H1 (cell line): ENCODE results near the gene LIPM. TPM values are rescaled to one million over a fixed set of nuclear protein-coding genes. Genes with fewer than 3 reads are reported as not detected.

Experiments used
- CTCF ChIA-PET: fragments of 300-600 bp; sonication (Branson Sonifier 250); formaldehyde crosslinking; loops from one replicate; lab custom pipeline; 2021; ENCODE audit not compliant: partially characterized antibody; lab: Charles Lee
- POLR2A ChIA-PET: fragments of 300-600 bp; sonication (Branson Sonifier 250); formaldehyde crosslinking; loops from one replicate; lab custom pipeline; 2021; ENCODE audit warnings: inconsistent platforms; ENCODE audit not compliant: partially characterized antibody; lab: Charles Lee
- DNase-seq, 2 experiments: peaks; one replicate each; pipeline versions ENCODE4 v3.0.0 to v3.0.0-alpha.2; 2010 to 2022; ENCODE audit warnings: low spot score in 2 of 2, low read depth in 1 of 2, mixed read lengths in 1 of 2
- FAIRE-seq: peaks from 2 replicates; lab custom pipeline; 2011; peaks lifted over from hg19 to GRCh38; lab: Jason Lieb, UNC
- H2AFZ ChIP-seq: 2 replicates; pipeline ENCODE4 v1.8.1; 2012; ENCODE audit warnings: low read length, inconsistent platforms
- H2AK5ac ChIP-seq: 2 replicates; pipeline ENCODE4 v1.6.1; 2013; ENCODE audit warnings: low read depth, low read length
- H2BK120ac ChIP-seq: replicated peaks from 2 replicates; pipeline ENCODE3; 2013; ENCODE audit warnings: low read depth, low read length, inconsistent platforms
- H2BK12ac ChIP-seq: 2 replicates; pipeline ENCODE4 v1.6.1; 2013; ENCODE audit warnings: low read depth, low read length
- H2BK15ac ChIP-seq: 2 replicates; pipeline ENCODE4 v1.6.1; 2013; ENCODE audit warnings: low read length
- H2BK20ac ChIP-seq: 2 replicates; pipeline ENCODE4 v1.6.1; 2013; ENCODE audit warnings: low read length
- H2BK5ac ChIP-seq: 2 replicates; pipeline ENCODE4 v1.6.1; 2013; ENCODE audit warnings: low read depth, low read length
- H3K14ac ChIP-seq: 2 replicates; pipeline ENCODE4 v1.6.1; 2013; ENCODE audit warnings: inconsistent platforms; ENCODE audit not compliant: insufficient read length
- H3K18ac ChIP-seq: 2 replicates; pipeline ENCODE4 v1.6.1; 2013; ENCODE audit warnings: low read length; ENCODE audit errors: extremely low read depth
- H3K23ac ChIP-seq: 2 replicates; pipeline ENCODE4 v1.6.1; 2013; ENCODE audit warnings: inconsistent platforms; ENCODE audit not compliant: insufficient read length
- H3K23me2 ChIP-seq: 2 replicates; pipeline ENCODE4 v1.6.1; 2013; ENCODE audit warnings: low read depth, low read length
- H3K27ac ChIP-seq: 2 replicates; pipeline ENCODE4 v1.6.1; 2011; ENCODE audit warnings: low read depth, low read length, inconsistent platforms
- H3K27me3 ChIP-seq, 4 experiments: replicated peaks in 1 of 4; 1 replicate in 1 of 4; 2 replicates in 3 of 4; pipeline versions ENCODE4 v1.6.1 to v1.8.1; 2011 to 2013; ENCODE audit warnings: low read length in 3 of 4, mild to moderate bottlenecking in 3 of 4, inconsistent platforms in 2 of 4, mixed read lengths in 2 of 4, moderate library complexity in 1 of 4; ENCODE audit not compliant: control insufficient read depth in 3 of 4, insufficient read depth in 3 of 4; ENCODE audit errors: extremely low read depth in 1 of 4
- H3K36me3 ChIP-seq, 4 experiments: 2 replicates each; pipeline versions ENCODE4 v1.6.1 to v1.8.1; 2011 to 2013; ENCODE audit warnings: mild to moderate bottlenecking in 4 of 4, low read length in 3 of 4, moderate library complexity in 2 of 4, control low read depth in 1 of 4, inconsistent platforms in 1 of 4; ENCODE audit not compliant: insufficient read depth in 4 of 4, control insufficient read depth in 2 of 4
- H3K4ac ChIP-seq: replicated peaks from 2 replicates; pipeline ENCODE3; 2013; ENCODE audit warnings: low read length, low read depth, mixed read lengths, inconsistent platforms; ENCODE audit not compliant: insufficient read length
- H3K4me1 ChIP-seq, 4 experiments: replicated peaks in 1 of 4; 1 replicate in 1 of 4; 2 replicates in 3 of 4; pipeline versions ENCODE4 v1.6.1 to v1.8.1; 2011 to 2013; ENCODE audit warnings: low read length in 3 of 4, inconsistent platforms in 2 of 4, mixed read lengths in 1 of 4; ENCODE audit not compliant: insufficient read depth in 4 of 4, control insufficient read depth in 3 of 4
- H3K4me2 ChIP-seq, 2 experiments: 2 replicates each; pipeline versions ENCODE4 v1.6.1 to v1.8.1; 2011 to 2013; ENCODE audit warnings: low read depth in 2 of 2, low read length in 2 of 2, control low read depth in 1 of 2, inconsistent platforms in 1 of 2, mild to moderate bottlenecking in 1 of 2; ENCODE audit not compliant: insufficient read depth in 1 of 2
- H3K4me3 ChIP-seq, 4 experiments: fragments of 200-600, 300-600 bp in 1 of 4; sonication (generic), shearing (Covaris generic), sonication (Bioruptor Twin) in 1 of 4; 2 replicates each; pipeline versions ENCODE4 v1.5.1 to v1.8.1; 2011 to 2016; ENCODE audit warnings: low read length in 4 of 4, low read depth in 3 of 4, control low read depth in 2 of 4, inconsistent platforms in 2 of 4, mild to moderate bottlenecking in 2 of 4, mixed read lengths in 1 of 4, moderate library complexity in 1 of 4; ENCODE audit not compliant: insufficient read depth in 2 of 4; ENCODE audit errors: extremely low read depth in 1 of 4
- H3K56ac ChIP-seq: replicated peaks from 2 replicates; pipeline ENCODE3; 2013; ENCODE audit warnings: low read depth, mild to moderate bottlenecking, mixed read lengths, low read length, inconsistent platforms; ENCODE audit not compliant: insufficient read length
- H3K79me1 ChIP-seq: 2 replicates; pipeline ENCODE4 v1.6.1; 2013; ENCODE audit warnings: low read depth, low read length, control low read depth
- H3K79me2 ChIP-seq, 2 experiments: 2 replicates each; pipeline versions ENCODE4 v1.6.1 to v1.8.1; 2012 to 2013; ENCODE audit warnings: low read length in 2 of 2, mild to moderate bottlenecking in 2 of 2, inconsistent platforms in 1 of 2; ENCODE audit not compliant: insufficient read depth in 2 of 2, control insufficient read depth in 1 of 2
- H3K9ac ChIP-seq, 4 experiments: replicated peaks in 1 of 4; 1 replicate in 1 of 4; 2 replicates in 3 of 4; pipeline versions ENCODE4 v1.6.1 to v1.8.1; 2011 to 2013; ENCODE audit warnings: low read depth in 3 of 4, low read length in 3 of 4, control low read depth in 2 of 4, mild to moderate bottlenecking in 2 of 4, moderate library complexity in 2 of 4, inconsistent platforms in 1 of 4; ENCODE audit errors: extremely low read depth in 1 of 4
- H3K9me3 ChIP-seq, 2 experiments: 2 replicates each; pipeline versions ENCODE4 v1.6.1 to v1.8.1; 2012 to 2013; ENCODE audit warnings: mild to moderate bottlenecking in 2 of 2, moderate library complexity in 2 of 2, control low read depth in 1 of 2, inconsistent platforms in 1 of 2, low read depth in 1 of 2, low read length in 1 of 2, mixed read lengths in 1 of 2; ENCODE audit not compliant: insufficient read depth in 2 of 2
- H4K20me1 ChIP-seq, 2 experiments: replicated peaks in 1 of 2; 2 replicates each; pipeline versions ENCODE3 to v1.8.1; 2011 to 2013; ENCODE audit warnings: inconsistent platforms in 2 of 2, low read length in 2 of 2, mild to moderate bottlenecking in 1 of 2; ENCODE audit not compliant: insufficient read depth in 2 of 2, control insufficient read depth in 1 of 2
- H4K5ac ChIP-seq: 2 replicates; pipeline ENCODE4 v1.6.1; 2013; ENCODE audit warnings: low read length, low read depth, mixed read lengths, inconsistent platforms; ENCODE audit not compliant: insufficient read length
- H4K8ac ChIP-seq: 2 replicates; pipeline ENCODE4 v1.8.0; 2013; ENCODE audit warnings: mild to moderate bottlenecking, moderate library complexity, low read length, inconsistent platforms; ENCODE audit not compliant: insufficient read depth; ENCODE audit errors: extremely low read depth
- H4K91ac ChIP-seq: replicated peaks from 2 replicates; pipeline ENCODE3; 2013; ENCODE audit warnings: low read length, mixed read lengths, inconsistent platforms; ENCODE audit not compliant: insufficient read length
- CREB1 ChIP-seq: IDR thresholded peaks from 2 replicates; pipeline ENCODE4 v1.6.1; 2012; ENCODE audit warnings: inconsistent platforms
- E2F6 ChIP-seq: IDR thresholded peaks from 2 replicates; pipeline ENCODE4 v1.6.1; 2012; ENCODE audit warnings: inconsistent platforms
- GABPA ChIP-seq: IDR thresholded peaks from 2 replicates; pipeline ENCODE4 v1.6.1; 2011; ENCODE audit warnings: mild to moderate bottlenecking, low read length, moderate library complexity, borderline replicate concordance; ENCODE audit not compliant: insufficient read depth
- GTF2F1 ChIP-seq: IDR thresholded peaks from 2 replicates; pipeline ENCODE4 v1.6.1; 2012; ENCODE audit warnings: low read depth, low read length, improper control_type of control experiment, borderline replicate concordance
- PHF8 ChIP-seq: fragments of 200-600 bp; sonication (generic); conservative IDR thresholded peaks from 2 replicates; pipeline ENCODE4 v1.7.1; 2012; ENCODE audit warnings: low read depth, mild to moderate bottlenecking, inconsistent platforms, low read length, moderate library complexity
- RBBP5 ChIP-seq: IDR thresholded peaks from 2 replicates; pipeline ENCODE4 v1.7.1; 2012; ENCODE audit warnings: low read depth, mild to moderate bottlenecking, inconsistent platforms, low read length, moderate library complexity, borderline replicate concordance
- RNF2 ChIP-seq: fragments of 200-900, 300-1000 bp; sonication (generic); IDR thresholded peaks from 2 replicates; pipeline ENCODE4 v1.7.1; 2016; ENCODE audit warnings: borderline replicate concordance, low read depth, mild to moderate bottlenecking, antibody characterized with exemption, low read length; ENCODE audit not compliant: poor library complexity, severe bottlenecking; ENCODE audit errors: missing control alignments
- SP4 ChIP-seq: IDR thresholded peaks from 2 replicates; pipeline ENCODE4 v1.6.1; 2012; ENCODE audit warnings: low read length, inconsistent platforms
- TCF12 ChIP-seq: IDR thresholded peaks from 2 replicates; pipeline ENCODE4 v1.6.1; 2011; ENCODE audit warnings: low read depth, mild to moderate bottlenecking, low read length
- WGBS, 2 experiments: shearing (Covaris generic) in 1 of 2; methylation state at CpG; one replicate each; pipeline versions ENCODE4 v1.1.6 to v1.1.7; 2013 to 2015; ENCODE audit warnings: low lambda C conversion rate in 2 of 2, mixed read lengths in 2 of 2, inconsistent platforms in 1 of 2, low coverage in 1 of 2, missing lambda C conversion rate in 1 of 2; ENCODE audit not compliant: insufficient replicate concordance in 2 of 2, insufficient coverage in 1 of 2, insufficient read length in 1 of 2; ENCODE audit errors: extremely low coverage in 1 of 2, missing lambda C conversion rate in 1 of 2; 5-methylcytosine and 5-hydroxymethylcytosine counted together
- polyA plus RNA-seq, 7 experiments: library from polyadenylated mRNA; depleted of rRNA in 3 of 7; stranded (reverse) in 5 of 7; unstranded in 2 of 7; fragments of >200 nt in 5 of 7; fragments of 200-250 nt in 2 of 7; gene quantifications; 1 replicate in 5 of 7; 2 replicates in 1 of 7; 4 replicates in 1 of 7; pipeline versions ENCODE4 v1.2.1 to v1.2.3, GENCODE V29; 2011 to 2013; ENCODE audit warnings: missing spikeins in 2 of 7, mixed read lengths in 2 of 7
- total RNA-seq: library from RNA; stranded (reverse); fragmentation: NEBNext Ultra II Directional; extraction: Animal tissue kit (Norgen Biotek cat#: 25700); gene quantifications from 2 replicates; pipeline ENCODE4 v1.2.1, GENCODE V29; 2021
- TF ChIP-seq, protein P1 (sequence below), 3 experiments: IDR thresholded peaks; 1 replicate in 2 of 3; 2 replicates in 1 of 3; pipeline versions ENCODE4 v1.5.1 to v1.6.1; 2011; ENCODE audit warnings: low read length in 3 of 3, mild to moderate bottlenecking in 3 of 3, inconsistent platforms in 2 of 3, low read depth in 1 of 3, moderate library complexity in 1 of 3; ENCODE audit not compliant: insufficient read depth in 1 of 3; ENCODE audit errors: control extremely low read depth in 1 of 3

LIPM gene
- total and polyA plus RNA-seq, 2 of the 8 experiments (the other 6 are each of a cell fraction or from before 2014, with no cell fraction given), result not detected

DNA sequence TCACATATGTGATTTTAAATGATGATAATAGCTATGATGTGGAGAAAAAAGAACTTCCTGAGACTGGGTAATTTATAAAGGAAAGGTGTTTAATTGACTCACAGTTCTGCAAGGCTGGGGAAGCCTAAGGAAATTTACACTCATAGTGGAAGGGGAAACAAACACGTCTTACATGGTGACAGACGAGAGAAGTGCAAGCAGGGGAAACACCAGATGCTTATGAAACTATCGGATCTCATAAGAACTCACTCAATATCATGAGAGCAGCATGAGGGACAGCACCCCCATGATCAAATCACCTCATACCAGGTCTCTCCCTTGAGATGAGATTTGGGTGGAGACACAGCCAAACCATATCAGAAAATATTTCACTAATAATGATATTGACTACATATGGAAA is 46.8 kb upstream of the LIPM start:
- Histone ChIP-seq H3K4me1 (peaks cover 0 to 5% (median 1%) of the 10 kb centered on the region in 4 experiments; a peak in 3 of 7 replicates), H3K36me3 (no peaks in the 10 kb centered on the region), H3K4me2 (no peak overlapping the region), H3K9me3 (no peaks in the 10 kb centered on the region), H2AFZ (no peak overlapping the region), H2AK5ac (no peak overlapping the region), H3K27ac (no peak overlapping the region), H3K18ac (no peak overlapping the region), H2BK120ac (no peak overlapping the region)
- WGBS, 2 experiments, result 96% methylated on average over 3 of the region's 3 CpGs; no CpG with 5 or more reads in 1 of the 2 experiments
- no peak for FAIRE-seq
- TF ChIP-seq TCF12, result no peak
- no peak for TF ChIP-seq PHF8
- no peak for TF ChIP-seq GABPA
- no peak for TF ChIP-seq GTF2F1
- no peak for TF ChIP-seq CREB1
- TF ChIP-seq RBBP5, result no peak
- no peak for TF ChIP-seq E2F6
- TF ChIP-seq RNF2, result no peak
- no peak for TF ChIP-seq SP4
- TF ChIP-seq, protein P1, sequence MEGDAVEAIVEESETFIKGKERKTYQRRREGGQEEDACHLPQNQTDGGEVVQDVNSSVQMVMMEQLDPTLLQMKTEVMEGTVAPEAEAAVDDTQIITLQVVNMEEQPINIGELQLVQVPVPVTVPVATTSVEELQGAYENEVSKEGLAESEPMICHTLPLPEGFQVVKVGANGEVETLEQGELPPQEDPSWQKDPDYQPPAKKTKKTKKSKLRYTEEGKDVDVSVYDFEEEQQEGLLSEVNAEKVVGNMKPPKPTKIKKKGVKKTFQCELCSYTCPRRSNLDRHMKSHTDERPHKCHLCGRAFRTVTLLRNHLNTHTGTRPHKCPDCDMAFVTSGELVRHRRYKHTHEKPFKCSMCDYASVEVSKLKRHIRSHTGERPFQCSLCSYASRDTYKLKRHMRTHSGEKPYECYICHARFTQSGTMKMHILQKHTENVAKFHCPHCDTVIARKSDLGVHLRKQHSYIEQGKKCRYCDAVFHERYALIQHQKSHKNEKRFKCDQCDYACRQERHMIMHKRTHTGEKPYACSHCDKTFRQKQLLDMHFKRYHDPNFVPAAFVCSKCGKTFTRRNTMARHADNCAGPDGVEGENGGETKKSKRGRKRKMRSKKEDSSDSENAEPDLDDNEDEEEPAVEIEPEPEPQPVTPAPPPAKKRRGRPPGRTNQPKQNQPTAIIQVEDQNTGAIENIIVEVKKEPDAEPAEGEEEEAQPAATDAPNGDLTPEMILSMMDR (IDR thresholded peaks at IDR 0.05; ENCODE audit: control extremely low read depth in 1 of 3, insufficient read depth in 1 of 3, low read depth in 1 of 3, low read length in 3 of 3), result no peak
- TF ChIP-seq, all 59 proteins: peak for 0
- no peak overlapping the region for H4K5ac ChIP-seq
- no peak overlapping the region for H2BK15ac ChIP-seq
- H2BK5ac ChIP-seq, result no peak overlapping the region
- no peak overlapping the region for H2BK20ac ChIP-seq
- H4K91ac ChIP-seq, result no peak overlapping the region
- no peak overlapping the region for H3K4ac ChIP-seq
- no peak for DNase-seq
- peaks cover 0 to 1% (median 0%) of the 10 kb centered on the region in 4 experiments; a peak in 1 of 7 replicates for H3K27me3 ChIP-seq
- H2BK12ac ChIP-seq, result no peak overlapping the region
- H3K14ac ChIP-seq, result no peak overlapping the region
- H3K79me2 ChIP-seq, result no peaks in the 10 kb centered on the region
- no peaks in the 10 kb centered on the region for H3K79me1 ChIP-seq
- no peak overlapping the region for H3K4me3 ChIP-seq
- ChIA-PET POLR2A (no interaction called here), CTCF (interaction anchor here (0.9 to 1.5 kb wide), 3 partner anchors 23 to 49 kb away, joined by 3 to 5 read pairs (median 3); no protein-coding TSS in a partner anchor)
- no peaks in the 10 kb centered on the region for H4K20me1 ChIP-seq
- no peaks in the 10 kb centered on the region for H3K23me2 ChIP-seq
- H3K9ac ChIP-seq, result no peak overlapping the region
- no peak overlapping the region for H3K56ac ChIP-seq
- no peak overlapping the region for H4K8ac ChIP-seq
- H3K23ac ChIP-seq, result no peak overlapping the region
